Stimulated activated naive CD8-positive, alpha-beta T cell treated with anti-CD3 and anti-CD28 coated beads, Interleukin-15, amount 100 ng/mL, for 72 hours (primary cell): ENCODE data around the gene ABHD1.
"Not testable (repeated sequence)": the region's sequence is repeated elsewhere in the genome, so short reads cannot be mapped to it uniquely, and the experiment has no call there.

Experiments
- ATAC-seq: fragments of 150-1000 bp; cut with Tn5 transposase; 2 replicates; pipeline ENCODE4 v1.10.0; 2021; ENCODE audit warnings: mild to moderate bottlenecking, moderate library complexity
- DNase-seq, 2 donors: peaks; one replicate each; pipeline ENCODE4 v3.0.0; 2021 to 2022
- H3K27ac Mint-ChIP-seq, 2 donors: one replicate each; pipeline ENCODE4 v1.8.0; 2022; ENCODE audit warnings: mild to moderate bottlenecking in 2 of 2, mixed read lengths in 2 of 2, moderate library complexity in 2 of 2
- H3K27me3 Mint-ChIP-seq: one replicate; pipeline ENCODE4 v1.8.0; 2022; ENCODE audit warnings: mixed read lengths
- H3K4me1 Mint-ChIP-seq: one replicate; pipeline ENCODE4 v1.8.0; 2022; ENCODE audit warnings: mild to moderate bottlenecking, mixed read lengths
- H3K4me3 Mint-ChIP-seq, 2 donors: one replicate each; pipeline ENCODE4 v1.8.0; 2022; ENCODE audit warnings: mild to moderate bottlenecking in 2 of 2, mixed read lengths in 2 of 2, moderate library complexity in 1 of 2
- H3K9me3 Mint-ChIP-seq, 2 donors: one replicate each; pipeline ENCODE4 v1.8.0; 2022; ENCODE audit warnings: mixed read lengths in 2 of 2

ABHD1 gene

DNA sequence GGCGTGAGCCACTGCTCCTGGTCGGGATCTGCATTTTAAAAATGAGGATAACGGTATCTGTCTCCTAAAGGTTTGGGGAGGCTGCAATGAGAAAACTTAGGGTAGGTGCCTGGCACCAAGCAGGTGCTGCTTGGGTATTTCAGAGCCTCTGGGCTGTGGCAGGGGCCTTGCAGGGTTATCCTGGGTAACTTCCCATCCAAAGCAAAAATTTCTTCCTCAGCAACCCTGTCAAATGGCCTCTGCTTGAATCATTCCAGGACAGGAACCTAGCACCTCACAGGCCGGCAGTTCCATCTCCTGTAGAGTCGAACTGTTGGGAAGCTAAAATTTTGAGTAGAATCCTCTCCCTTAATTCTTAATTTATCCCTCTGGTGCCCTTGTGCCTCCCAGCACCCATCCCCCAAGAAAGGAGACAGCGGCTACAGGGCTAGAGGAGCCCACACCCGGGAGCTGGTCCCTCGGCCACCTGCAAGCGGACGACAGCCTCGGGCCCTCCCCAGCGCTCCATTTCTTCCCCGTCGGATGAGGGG, 5.6 kb upstream of the ABHD1 start:
- ATAC-seq (peak; percentile 8), DNase-seq (no peak)
- Mint-ChIP-seq H3K4me1 (peaks cover 16% of the 10 kb centered on the region), H3K27ac (no peak overlapping the region), H3K27me3 (peaks cover 50% of the 10 kb centered on the region), H3K4me3 (peak overlapping the region; percentile 21 to 78), H3K9me3 (no peaks in the 10 kb centered on the region)

GRCh38 chr2:27118525-27119329, 4.9 kb upstream of the ABHD1 start, which contains the start of gene CGREF1:
TSS of gene CGREF1 (minus strand) at chr2:27119128. CDS start at chr2:27104366, 14,762 bp downstream.
- no peak within 1 kb of the TSS for H3K27ac Mint-ChIP-seq
- ATAC-seq (peak; percentile 32), DNase-seq (no peak)
- H3K4me3 Mint-ChIP-seq = peak within 1 kb of the TSS; percentile 76 to 83
- peaks cover 51% of the 10 kb centered on the region for H3K27me3 Mint-ChIP-seq
- no peaks in the 10 kb centered on the region for H3K9me3 Mint-ChIP-seq
- peaks cover 22% of the 10 kb centered on the region for H3K4me1 Mint-ChIP-seq

DNA sequence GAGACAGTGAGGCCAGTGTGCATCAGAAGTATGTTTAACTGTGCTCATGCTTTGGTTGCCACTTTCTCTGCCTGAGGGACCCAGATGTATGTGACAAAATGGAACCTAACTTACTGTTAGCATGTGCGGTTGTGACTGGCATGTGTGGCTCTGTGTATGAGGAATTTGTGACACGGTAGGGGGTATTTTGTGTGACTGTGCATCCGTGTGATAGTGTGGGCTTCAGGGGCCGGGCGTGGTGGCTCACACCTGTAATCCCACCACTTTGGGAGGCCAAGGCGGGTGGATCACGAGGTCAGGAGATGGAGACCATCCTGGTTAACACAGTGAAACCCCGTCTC, 4.3 kb upstream of the ABHD1 start:
- Mint-ChIP-seq H3K4me3 (peak overlapping the region; percentile 76 to 83), H3K27me3 (peaks cover 51% of the 10 kb centered on the region)
- H3K9me3 Mint-ChIP-seq = not testable (repeated sequence)

DNA sequence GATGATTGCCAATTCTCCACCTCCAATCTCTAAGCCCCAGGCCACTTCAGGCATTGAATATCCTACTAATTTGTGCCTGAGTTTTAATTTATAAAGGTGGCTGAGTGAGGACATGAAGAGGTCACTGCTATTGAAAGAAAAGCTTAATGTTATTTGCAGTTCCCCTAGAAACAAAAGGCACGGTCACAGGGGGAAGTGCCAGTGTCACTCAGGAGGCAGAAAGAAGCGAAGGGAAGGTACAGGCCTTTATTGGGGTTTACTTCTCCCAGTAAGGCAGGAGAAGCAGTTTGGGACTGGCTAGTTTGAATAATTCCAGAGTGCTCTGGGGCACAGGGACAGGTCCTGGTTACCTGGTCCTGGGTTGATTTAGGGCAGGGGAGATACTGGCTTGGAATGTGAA, 1.7 kb upstream of the ABHD1 start:
- Mint-ChIP-seq H3K4me1 (peaks cover 28% of the 10 kb centered on the region), H3K27ac (no peak overlapping the region), H3K27me3 (peaks cover 51% of the 10 kb centered on the region), H3K9me3 (no peaks in the 10 kb centered on the region), H3K4me3 (no peak overlapping the region)
- ATAC-seq (no peak), DNase-seq (no peak)

More for the DNA sequence above, 4.3 kb upstream of the ABHD1 start:
- peaks cover 28% of the 10 kb centered on the region for H3K4me1 Mint-ChIP-seq
- not testable (repeated sequence) for ATAC-seq, H3K27ac Mint-ChIP-seq, DNase-seq

DNA sequence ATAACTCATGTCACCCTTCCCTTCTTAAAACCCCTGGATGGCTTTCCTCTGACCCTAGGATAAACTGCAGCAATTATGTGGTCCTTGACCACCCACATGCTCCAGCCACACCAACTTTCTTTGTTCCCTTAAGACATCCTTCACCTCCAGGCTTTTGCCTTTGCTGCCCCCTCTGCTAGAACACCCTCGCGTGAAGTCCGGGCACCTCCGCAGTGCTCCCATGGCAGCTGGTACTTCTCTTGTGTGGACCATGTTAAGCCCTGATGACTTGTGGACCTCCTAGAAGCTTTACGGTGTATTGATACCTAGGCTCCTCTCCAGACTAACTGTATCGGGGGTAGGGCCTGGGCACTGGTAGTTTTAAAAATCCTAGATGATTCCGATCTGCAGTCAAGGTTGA, 824 bp upstream of the ABHD1 start:
- Mint-ChIP-seq H3K4me3 (peak overlapping the region; percentile 85 to 89), H3K4me1 (peaks cover 28% of the 10 kb centered on the region), H3K9me3 (no peaks in the 10 kb centered on the region), H3K27ac (no peak overlapping the region), H3K27me3 (peaks cover 49% of the 10 kb centered on the region)
- no peak for DNase-seq
- ATAC-seq = no peak

GRCh38 chr2:27125104-27125503, 1.5 kb downstream of the ABHD1 start:
- no peak overlapping the region for H3K4me3 Mint-ChIP-seq
- H3K4me1 Mint-ChIP-seq = peaks cover 15% of the 10 kb centered on the region
- H3K27me3 Mint-ChIP-seq = peaks cover 29% of the 10 kb centered on the region
- H3K9me3 Mint-ChIP-seq = no peaks in the 10 kb centered on the region
- H3K27ac Mint-ChIP-seq = no peak overlapping the region
- DNase-seq (no peak), ATAC-seq (no peak)

DNA sequence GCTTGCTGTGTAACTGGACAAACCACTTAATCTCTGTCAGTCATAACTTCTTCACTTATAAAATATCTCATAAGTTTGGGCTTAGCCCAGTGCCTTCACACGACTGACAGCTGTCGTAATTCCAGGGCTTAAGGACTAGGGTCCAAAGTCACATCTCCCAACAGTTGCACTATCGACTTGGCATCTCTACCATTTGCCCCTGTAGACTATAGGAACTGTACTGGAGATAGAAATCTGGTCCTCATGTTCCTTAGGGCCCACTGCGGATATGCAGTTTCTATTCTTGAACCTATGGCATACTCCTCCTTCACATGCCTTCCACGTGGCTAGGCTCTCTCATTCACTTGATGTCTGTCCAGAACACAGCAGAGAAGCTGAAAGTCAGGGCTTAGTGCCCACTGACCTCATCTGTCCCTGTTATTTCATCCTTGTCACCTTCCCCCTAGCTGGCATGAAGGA, 2.7 kb downstream of the ABHD1 start:
- no peak overlapping the region for H3K27ac Mint-ChIP-seq

DNA sequence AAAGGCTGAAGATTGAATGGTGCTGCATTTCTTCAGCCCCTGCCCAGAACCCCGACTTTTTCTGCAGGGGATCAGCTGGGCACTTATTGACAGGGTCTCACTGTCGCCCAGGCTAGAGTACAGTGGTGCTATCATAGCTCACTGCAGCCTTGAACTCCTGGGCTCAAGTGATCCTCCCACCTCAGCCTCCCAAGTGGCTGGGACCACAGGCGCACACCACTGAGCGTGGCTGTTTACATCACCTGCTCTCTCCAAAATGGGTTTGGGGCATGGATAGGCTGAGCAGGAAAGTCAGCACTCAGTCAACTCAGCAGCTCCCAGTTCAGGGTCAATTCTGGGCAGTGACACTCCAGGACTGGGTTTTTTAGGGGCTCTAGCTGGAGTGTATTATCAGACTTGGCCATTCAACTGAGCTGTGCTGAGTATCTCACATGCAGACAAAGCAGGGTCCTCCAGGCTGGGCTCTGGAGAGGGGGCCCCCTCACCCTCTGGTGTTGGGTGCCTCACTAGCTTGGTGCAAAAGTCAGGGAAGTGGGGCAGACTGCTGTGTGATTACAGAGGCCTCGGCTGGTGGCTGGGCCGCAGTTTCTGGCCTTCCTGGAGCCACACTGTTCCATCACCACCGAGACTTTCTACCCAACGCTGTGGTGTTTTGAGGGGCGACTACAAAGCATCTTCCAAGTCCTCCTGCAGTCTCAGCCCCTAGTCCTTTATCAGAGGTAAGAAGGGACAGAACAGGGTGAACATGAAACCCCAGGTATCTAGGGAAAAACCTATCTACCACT, 4.5 kb downstream of the ABHD1 start:
- Mint-ChIP-seq H3K4me1 (peaks cover 41% of the 10 kb centered on the region), H3K27me3 (peaks cover 1% of the 10 kb centered on the region)

More for the DNA sequence above, 2.7 kb downstream of the ABHD1 start:
- DNase-seq (no peak), ATAC-seq (no peak)
- Mint-ChIP-seq H3K27me3 (peaks cover 19% of the 10 kb centered on the region), H3K4me3 (no peak overlapping the region), H3K9me3 (no peaks in the 10 kb centered on the region), H3K4me1 (peaks cover 26% of the 10 kb centered on the region)

DNA sequence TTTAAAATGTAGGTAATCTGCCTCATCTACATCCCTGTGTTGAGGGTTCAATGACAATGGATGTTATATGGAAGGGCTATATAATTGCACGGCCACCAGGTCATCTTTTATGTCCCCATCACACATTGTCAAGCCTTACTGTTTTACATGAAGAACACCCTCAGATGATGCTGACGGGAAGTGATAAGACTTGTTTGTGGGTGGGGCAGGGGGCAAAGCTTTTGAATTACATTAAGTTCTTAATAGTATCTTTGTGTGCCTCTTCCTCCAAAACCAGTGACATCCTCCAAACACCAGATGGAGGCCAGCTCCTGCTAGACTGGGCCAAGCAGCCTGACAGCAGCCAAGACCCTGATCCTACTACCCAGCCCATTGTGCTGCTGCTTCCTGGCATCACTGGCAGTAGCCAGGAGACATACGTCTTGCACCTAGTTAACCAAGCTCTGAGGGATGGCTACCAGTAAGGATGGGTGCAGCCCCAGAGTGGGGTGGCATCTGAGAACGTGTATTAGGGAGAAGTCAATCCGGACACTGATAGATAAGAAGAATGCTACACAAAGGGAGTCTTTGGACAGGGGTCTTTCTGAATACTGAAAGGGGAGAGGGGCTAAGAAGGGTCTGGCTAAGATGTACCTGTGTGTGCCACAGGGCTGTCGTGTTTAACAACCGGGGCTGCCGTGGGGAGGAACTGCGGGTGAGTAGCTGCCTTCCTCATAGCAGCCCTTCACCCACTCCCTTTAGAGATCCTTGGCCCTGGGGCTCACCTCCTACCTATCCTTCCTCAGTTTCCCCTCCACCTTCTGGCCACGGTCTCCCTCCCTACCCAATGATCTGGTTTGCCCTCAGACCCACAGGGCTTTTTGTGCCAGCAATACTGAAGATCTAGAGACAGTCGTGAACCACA, 5.3 kb downstream of the ABHD1 start:
- Mint-ChIP-seq H3K4me1 (peaks cover 42% of the 10 kb centered on the region), H3K4me3 (no peak overlapping the region), H3K27ac (no peak overlapping the region), H3K27me3 (no peaks in the 10 kb centered on the region), H3K9me3 (no peaks in the 10 kb centered on the region)
- DNase-seq (no peak), ATAC-seq (no peak)

More for the DNA sequence above, 4.5 kb downstream of the ABHD1 start:
- no peaks in the 10 kb centered on the region for H3K9me3 Mint-ChIP-seq
- H3K4me3 Mint-ChIP-seq = no peak overlapping the region
- H3K27ac Mint-ChIP-seq = no peak overlapping the region
- ATAC-seq = no peak
- DNase-seq = no peak

DNA sequence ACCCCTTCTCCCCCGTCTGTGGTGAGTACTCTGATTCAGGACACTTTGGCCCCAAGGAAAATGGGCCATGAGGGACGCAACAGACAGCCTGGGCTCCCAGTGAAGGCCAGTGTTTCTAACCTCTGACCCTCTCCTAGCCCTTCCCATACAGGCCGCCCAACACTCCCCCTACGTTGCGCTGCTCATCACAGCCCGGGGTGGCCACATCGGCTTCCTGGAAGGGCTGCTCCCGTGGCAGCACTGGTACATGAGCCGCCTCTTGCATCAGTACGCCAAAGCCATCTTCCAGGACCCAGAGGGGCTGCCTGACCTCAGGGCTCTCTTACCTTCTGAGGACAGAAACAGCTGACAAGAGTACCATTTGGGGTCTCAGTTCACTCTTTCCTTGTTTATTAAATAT, 6.8 kb downstream of the ABHD1 start:
- no peaks in the 10 kb centered on the region for H3K9me3 Mint-ChIP-seq
- H3K4me1 Mint-ChIP-seq = peaks cover 48% of the 10 kb centered on the region
- H3K27me3 Mint-ChIP-seq = no peaks in the 10 kb centered on the region
- H3K4me3 Mint-ChIP-seq = no peak overlapping the region
- no peak overlapping the region for H3K27ac Mint-ChIP-seq
- ATAC-seq (no peak), DNase-seq (no peak)

DNA sequence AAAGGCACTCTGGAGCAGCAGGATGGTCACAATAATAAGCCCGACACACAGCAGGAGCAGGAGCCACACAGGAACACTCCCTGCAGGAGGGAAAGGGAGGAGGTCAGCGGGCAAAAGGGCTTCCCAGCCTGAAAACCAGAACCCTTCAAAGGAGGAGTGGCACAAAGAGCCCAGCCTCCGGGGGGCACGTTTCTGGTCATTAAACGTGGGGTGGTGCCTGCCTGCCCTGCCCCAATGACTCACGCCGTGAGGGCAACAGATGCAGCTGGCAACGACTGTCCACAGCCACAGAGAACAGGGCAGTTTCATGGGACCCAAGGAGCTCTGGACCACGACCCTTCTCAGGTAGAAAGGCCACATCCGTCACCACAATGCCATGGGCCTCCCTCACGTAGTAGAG, 7.8 kb downstream of the ABHD1 start:
- Mint-ChIP-seq H3K9me3 (no peaks in the 10 kb centered on the region), H3K27ac (no peak overlapping the region), H3K4me3 (no peak overlapping the region), H3K4me1 (peaks cover 50% of the 10 kb centered on the region), H3K27me3 (no peaks in the 10 kb centered on the region)
- ATAC-seq (no peak), DNase-seq (no peak)

DNA sequence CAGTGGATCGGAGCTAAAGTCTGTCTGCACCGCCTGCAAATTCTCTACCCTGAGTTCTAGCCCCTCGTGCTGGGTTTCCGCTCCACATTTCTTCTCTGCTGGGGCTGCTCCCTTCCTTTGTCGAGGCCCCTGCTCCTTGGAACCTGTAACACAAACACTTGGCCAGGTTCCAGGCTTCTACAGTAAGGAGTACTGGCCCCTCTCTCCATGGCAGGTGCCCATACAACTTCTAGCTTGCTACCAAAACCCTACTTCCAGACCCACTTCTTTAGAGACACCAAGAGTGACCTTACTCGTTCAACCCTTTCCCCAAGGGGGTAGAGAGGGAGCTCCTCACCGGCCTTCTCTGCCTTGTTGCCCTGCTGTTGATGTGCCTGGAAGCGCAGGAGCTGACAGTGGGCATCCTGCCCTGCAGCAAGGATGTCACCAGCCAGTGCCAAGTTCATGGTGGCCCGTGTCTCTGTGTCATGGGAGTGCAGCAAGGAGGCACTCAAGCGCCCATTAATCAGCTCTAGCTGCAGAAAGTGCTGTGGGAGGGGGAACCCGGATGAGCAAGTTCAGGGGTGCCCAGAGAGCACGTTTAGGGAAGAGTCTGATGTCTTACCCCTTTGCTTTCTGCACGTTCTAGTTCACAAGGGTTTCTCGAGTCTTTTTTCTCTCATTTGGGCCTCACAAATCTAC, 9.7 kb downstream of the ABHD1 start:
- Mint-ChIP-seq H3K27me3 (no peaks in the 10 kb centered on the region), H3K9me3 (no peaks in the 10 kb centered on the region), H3K4me3 (peak overlapping the region; percentile 81 to 94), H3K27ac (peak overlapping the region; percentile 89 to 99), H3K4me1 (peaks cover 50% of the 10 kb centered on the region)
- ATAC-seq = peak; percentile 18
- peak; percentile 14 to 31 for DNase-seq

DNA sequence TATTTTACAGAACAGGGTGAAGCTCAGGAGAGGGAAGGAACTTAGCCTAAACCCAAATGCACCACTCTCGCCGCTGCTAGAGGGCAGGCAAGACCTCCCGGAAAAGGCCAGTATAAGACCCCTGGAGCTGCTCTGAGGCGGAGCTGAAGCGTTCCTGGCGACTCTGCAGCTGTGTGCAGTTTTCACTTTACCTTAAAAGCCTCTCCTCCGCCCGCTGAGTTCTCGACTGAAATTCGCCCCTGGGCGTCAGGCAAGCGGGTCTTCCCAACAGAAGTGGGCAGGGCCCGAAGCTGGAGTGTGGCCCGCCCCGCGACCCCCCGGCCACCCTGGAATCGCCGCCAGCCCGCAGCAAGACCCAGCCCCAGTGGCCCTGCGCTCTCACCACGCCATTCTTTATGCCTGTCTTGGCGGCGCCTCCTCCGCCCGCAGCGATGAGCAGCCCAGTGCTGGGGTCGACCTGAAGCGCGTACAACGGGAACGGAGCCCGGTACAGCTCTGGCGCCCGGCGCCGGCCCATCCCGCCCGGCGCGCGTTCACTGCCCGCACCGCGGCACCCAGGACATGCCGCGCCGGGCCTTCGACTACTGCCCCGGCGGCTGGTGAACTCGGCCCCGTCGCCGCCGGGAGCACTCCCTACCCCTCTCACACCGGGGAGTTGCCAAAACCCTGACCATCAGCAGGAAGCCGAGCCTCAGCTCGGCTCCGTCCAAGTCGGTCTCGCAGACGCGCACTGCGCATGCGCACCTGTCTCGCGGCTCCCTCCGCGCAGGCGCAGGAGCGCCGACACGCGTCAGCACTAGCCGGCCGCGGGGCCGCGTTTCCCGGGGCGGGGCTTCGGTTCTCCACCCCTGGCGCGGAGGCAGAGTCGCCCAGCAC, 10.5 kb downstream of the ABHD1 start, which contains the start of gene PREB:
TSS of gene PREB (minus strand) at position 732 of the 876 bp plus-strand sequence. CDS start at position 517, 215 bp downstream.
- Mint-ChIP-seq H3K27ac (peak within 1 kb of the TSS; percentile 96 to 99), H3K9me3 (no peaks in the 10 kb centered on the region), H3K4me3 (peak within 1 kb of the TSS; percentile 81 to 94), H3K4me1 (peaks cover 50% of the 10 kb centered on the region), H3K27me3 (no peaks in the 10 kb centered on the region)
- peak; percentile 94 for ATAC-seq
- peak; percentile 99 for DNase-seq
